Activated CD4-positive, alpha-beta T cell treated with anti-CD3 and anti-CD28 coated beads, Interleukin-2, amount 50 U/mL, for 1 hour (primary cell): ENCODE measurements around the gene RELCH.
A peak's percentile ranks its signal among the peaks of the same experiment; 100 is the strongest.

Source experiments
- DNase-seq: peaks from one replicate; pipeline ENCODE4 v3.0.0-alpha.2; 2020

RELCH gene

GRCh38 chr18:62187543-62188510 is 772 bp downstream of the RELCH start:
- DNase-seq, result peak; percentile 19

- DNase-seq, result no peak
Observed at GRCh38 chr18:62189208-62189607, 2.2 kb downstream of the RELCH start.

DNA sequence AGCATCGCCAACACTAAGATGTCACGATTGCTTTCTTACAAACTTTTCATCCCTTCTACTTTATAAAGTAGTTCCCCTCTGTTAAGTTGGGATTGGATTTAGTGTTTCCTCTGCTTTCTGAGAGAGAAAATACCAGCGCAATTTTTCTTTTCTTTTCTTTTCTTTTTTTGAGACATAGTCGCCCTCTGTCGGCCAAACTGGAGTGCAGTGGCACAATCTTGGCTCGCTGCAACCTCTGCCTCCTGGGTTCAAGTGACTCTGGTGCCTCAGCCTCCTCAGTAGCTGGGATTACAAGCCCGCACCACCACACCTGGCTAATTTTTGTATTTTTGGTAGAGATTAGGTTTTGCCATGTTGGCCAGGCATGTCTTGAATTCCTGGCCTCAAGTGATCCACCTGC is 9.0 kb downstream of the RELCH start:
- DNase-seq, result no peak

DNA sequence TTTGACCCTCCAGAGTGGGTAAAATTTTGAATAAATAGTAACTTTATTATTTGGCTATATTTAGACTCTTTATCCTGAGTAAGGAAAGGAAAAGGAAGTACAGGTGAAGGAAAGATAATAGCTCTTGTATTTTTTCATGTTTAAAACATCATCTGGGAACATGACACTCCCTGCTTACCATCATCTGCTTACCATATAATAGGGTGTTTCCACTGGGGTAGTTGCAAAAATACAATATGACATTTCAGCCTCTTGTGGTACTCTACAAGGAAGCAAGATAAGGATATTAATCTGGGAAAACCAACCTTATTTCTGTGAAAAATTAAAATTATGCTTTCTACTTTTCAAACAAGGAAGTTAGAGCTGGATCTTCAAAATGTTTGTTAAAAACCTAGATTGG is 9.9 kb downstream of the RELCH start:
- no peak for DNase-seq

DNA sequence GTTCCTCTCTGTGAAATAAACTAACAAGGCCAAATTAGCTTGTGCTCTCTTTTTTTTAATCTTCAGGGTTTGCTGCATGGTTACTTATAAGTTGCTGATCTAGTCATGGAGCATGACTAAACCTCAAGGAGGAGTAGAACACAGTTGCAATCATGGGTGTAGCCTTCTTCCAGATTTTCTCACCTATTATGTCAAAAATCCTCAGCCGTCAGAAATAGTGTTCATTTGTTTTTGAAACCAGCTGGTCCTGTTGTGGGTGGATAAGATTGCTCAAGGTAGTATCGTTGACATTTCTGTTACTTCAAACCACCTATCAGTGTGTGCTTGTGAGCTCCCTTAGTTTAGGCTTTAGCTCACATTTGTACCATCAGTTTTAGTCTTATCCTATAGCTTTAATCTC is 11.2 kb downstream of the RELCH start:
- no peak for DNase-seq

DNA sequence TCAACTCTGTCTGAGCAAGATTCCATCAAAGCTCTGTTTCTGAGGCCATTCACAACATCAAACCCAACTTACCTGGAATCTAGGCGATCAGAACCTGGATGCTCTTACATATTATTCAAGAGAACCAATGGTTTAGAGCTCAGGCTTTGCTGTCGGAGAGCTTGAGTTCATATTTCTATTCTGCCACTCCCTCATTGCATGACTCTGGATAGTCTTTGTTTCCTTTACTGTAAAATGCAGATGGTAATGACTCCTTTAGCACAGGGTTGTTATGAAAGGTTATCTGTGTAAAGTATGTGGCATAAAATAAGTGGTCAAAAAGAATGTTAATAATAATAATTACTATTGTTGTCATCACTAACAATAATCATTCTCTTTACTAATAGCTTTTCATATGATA is 12.6 kb downstream of the RELCH start:
- no peak for DNase-seq

DNA sequence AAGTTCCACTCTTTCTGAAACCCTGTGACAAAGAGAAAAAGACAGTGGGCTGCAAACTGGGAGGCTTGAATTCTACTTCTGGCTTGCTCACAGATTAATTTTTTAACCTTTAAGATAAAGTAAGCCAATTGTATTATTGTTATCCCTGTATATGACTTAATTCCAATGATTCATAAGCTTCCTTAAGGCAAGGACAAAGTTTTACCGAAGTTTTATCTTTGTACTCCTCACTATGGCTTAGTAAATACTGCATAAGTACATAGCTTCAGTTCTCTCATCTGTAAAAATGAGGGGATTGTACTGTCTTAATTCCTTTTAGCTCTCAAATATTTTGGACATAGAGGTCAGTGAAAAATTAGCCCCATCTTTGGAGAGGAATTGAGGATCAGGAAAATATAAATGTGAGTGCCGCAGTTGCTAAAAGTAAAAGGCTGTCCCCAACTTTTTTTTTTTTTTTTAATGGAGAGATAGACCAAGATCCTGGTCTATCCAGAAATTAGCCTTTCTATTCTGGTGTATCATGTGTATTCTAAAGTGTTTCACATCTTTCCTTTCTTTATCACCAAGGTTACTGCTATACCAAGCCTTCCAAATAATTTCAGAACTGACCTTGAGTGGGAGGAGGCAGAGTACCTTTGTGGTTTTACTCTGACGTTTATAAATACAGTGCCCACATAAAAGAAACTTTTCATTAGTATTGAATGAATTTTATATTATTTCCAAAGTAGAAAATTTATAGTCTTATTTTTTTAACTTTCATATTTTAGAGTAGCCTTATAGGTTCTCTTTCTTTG is 13.3 kb downstream of the RELCH start:
- no peak for DNase-seq

- no peak for DNase-seq
Observed at GRCh38 chr18:62201870-62202269, 14.8 kb downstream of the RELCH start.

DNA sequence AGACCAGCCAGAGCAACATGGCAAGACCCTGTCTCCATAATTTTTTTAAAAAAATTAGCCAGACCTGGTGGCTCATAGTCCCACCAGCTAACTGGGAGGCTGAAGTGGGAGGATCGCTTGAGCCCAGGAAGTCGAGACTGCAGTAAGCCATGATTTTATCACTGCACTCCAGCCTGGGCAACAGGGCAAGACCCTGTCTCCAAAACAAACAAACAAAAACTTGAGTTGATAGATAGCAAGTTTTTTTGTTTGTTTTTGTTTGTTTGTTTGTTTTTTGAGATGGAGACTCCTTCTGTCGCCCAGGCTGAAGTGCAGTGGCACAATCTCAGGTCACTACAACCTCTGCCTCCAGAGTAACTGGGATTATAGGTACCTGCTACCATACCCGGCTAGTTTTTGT is 18.8 kb downstream of the RELCH start:
- DNase-seq, result no peak

DNA sequence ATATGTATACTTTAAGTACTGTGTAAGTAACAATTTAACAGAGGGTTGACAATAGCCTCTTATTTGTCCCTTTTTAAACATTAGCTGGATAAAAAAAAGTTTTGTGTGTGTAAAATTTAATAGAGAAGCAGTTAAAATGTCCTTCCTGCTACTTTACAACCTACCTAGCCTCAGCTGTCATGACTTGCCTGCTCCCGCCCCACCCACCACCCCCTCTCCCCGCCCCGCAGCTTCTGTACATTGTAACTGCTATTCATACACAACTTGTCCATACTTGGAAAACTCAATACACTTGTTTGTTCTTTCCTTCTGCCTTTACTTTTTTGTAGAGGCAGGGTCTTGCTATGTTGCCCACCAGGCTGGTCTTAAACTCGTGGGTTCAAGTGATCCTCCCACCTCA is 19.5 kb downstream of the RELCH start:
- no peak for DNase-seq

DNA sequence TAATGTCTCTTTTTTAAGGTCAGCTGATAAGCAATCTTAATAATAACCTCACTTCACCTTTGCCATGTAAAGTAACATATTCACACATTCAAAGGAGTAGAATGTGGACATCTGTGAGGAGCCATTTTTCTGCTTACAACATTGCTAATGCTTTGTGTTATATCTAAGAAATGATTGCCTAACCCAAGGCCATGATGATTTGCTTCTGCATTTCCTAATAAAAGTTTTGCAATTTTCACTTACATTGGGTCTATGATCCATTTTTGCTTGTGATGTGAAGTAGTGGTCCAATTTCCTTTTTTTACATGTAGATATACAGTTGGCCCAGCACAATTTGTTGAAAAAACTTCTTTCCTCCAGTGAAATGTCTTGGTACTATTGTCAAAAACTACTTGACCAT is 22.0 kb downstream of the RELCH start:
- DNase-seq, result no peak

DNA sequence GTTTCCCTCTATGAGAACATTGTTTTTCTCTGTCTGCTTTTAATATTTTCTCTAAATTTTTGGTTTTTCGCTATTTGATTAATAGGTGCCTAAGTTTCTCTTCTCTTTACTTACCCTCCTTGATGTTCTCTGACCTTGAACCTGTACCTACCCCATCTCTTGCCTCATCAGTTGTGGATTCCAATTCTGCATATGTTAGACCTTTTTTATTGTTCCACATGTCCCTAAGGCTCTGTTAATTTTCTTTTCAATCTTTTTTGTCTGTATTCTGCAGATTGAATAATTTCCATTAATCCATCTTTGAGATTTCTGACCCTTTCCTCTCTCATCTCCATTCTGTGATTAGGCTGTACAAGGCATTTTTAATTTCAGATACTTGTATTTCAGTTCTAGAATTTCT is 23.1 kb downstream of the RELCH start:
- DNase-seq, result no peak

GRCh38 chr18:62211325-62211828 is 24.3 kb downstream of the RELCH start:
- no peak for DNase-seq

- DNase-seq, result no peak
Observed at GRCh38 chr18:62214790-62215189, 27.7 kb downstream of the RELCH start.

DNA sequence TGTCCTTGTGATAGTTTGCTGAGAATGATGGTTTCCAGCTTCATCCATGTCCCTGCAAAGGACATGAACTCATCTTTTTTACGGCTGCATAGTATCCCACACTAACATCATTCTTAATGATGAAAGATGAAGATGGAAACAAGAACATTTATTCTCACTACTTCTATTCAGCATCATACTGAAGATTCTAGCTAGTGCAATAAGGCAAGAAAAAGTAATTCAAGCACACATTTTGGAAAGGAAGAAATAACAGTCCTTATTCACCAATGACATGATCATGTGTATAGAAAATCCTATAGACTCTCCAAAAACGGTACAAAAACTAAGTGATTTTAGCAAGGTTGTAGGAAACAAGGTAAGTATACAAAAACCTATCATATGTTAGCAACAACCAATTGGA is 37.2 kb downstream of the RELCH start:
- no peak for DNase-seq

DNA sequence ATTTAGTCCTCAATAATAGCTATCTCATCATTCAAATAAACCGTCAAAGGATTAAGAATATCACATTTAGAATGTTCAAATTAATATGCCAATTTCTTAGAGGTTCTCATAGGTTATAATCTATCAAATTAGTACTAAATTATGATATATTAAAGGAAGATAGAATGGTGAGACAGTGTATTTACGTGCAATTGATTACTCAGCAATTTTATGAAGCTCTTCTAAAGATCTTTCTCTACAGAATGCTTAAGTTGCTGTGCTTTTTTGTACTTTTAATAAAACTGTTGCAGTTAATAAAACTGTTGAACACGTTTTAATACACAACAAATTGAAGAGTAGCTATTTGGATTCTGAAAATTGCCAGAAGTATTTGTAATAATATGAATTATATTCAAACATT is 39.0 kb downstream of the RELCH start:
- DNase-seq, result no peak

DNA sequence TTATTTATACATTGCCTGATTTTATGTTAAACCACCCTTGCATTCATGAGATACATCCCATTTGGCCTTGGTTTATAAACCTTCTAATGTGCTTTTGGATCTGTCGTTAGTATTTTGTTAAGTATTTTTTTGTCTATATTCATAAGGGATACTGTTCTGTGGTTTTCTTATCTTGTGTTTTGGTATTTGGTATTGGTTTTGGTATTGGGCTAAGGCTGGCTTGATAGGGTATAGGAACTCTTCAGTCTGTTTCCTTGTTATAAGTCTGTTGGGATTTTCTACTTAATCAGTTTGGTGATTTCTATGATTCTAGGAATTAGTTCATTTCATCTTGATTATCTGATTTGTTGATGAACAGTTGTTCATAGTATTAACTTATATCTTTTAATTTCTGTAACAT is 49.2 kb downstream of the RELCH start:
- no peak for DNase-seq

- DNase-seq, result no peak
Observed at GRCh38 chr18:62239475-62239874, 52.4 kb downstream of the RELCH start.

- no peak for DNase-seq
Observed at GRCh38 chr18:62242955-62243354, 55.9 kb downstream of the RELCH start.

GRCh38 chr18:62245177-62245576 is 58.1 kb downstream of the RELCH start:
- DNase-seq, result no peak

- DNase-seq, result no peak
Observed at GRCh38 chr18:62245699-62246098, 58.6 kb downstream of the RELCH start.

- DNase-seq, result no peak
Observed at GRCh38 chr18:62248313-62248712, 61.3 kb downstream of the RELCH start.

DNA sequence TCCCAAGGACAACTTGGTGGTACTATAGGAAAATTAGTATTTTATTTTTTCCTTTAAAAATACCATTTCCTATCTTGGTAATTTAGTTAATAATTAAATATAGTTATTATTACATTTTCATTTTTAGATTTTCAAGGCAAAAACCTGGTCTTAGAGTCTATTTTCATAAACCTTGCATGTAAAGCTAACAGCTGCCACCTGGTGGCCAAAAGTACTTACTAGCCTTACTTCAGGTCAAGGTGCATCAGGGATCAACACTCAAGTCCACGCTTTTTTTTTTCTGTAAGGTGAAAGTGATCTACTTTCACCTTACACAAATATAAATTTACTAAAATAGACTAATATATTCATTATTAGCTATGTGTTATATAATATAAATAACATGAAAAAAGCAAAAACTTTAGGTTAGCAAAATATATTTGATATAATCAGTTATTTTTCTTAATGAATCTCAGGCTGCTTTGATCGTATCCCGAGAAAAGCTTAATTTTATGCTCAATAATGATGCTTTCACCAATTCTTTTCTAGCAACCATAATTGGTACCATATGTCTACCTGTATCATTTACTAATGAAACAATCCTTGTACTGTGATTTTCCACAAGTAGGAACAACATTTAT is 62.5 kb downstream of the RELCH start:
- peak; percentile 69 for DNase-seq
